Activated gamma-delta T cell treated with Interleukin-2 at 50 U/mL for 16 hours (primary cell): ENCODE measurements around the gene CFAP65.

Experiments
- DNase-seq: peaks from one replicate; pipeline ENCODE4 v3.0.0-alpha.2; 2020

The CFAP65 gene

DNA sequence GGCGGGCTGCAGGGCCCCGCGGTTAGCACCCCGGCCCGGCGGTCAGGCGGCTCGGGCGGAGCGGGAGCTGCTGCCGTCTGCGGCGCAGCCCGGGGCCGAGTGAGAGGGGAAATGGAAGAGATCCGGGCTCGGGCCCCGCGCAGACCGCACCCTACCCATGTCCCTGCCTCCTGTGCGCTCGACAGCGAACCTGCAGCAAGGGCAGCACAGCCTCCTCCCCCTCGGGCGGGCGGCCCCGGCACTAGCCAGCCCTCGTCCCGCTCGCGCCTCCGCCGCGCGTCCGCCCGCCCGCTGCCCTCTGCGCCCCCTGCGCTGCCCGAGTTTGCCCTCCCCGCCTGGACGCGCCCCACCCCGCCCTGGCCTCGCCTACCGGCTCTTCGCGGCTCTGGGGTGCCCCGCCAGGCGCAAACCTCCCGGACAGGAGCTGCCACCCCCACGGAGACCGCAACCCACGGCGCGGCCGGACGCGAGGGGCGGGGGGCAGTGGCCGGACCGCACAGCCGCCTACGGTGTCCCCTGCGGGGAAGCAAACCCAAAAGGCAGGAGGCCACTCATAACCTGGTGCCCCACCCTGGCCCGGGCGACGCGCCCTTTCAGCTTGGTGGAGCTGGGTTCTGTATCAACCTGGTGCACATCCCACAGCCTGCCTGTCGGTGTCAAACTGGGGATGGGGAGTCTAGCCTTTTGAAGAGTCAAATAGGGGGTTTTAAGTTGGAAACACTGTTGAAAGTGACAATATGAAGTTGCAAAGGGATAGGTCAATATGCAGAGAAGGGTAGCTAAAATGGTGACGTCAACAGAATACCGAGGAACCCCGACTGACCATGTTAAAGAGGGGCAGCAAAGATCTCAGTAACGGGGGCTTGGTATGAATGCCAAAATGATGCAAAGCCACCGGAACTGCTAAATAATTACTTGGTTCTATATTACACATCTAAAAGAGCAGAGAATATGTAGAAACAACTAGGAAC is 19.8 kb upstream of the CFAP65 start, which contains the start of gene IHH:
TSS of gene IHH (minus strand) at position 101 of the 971 bp plus-strand sequence. CDS start 454 bp downstream, outside the sequence.
- DNase-seq, result no peak

DNA sequence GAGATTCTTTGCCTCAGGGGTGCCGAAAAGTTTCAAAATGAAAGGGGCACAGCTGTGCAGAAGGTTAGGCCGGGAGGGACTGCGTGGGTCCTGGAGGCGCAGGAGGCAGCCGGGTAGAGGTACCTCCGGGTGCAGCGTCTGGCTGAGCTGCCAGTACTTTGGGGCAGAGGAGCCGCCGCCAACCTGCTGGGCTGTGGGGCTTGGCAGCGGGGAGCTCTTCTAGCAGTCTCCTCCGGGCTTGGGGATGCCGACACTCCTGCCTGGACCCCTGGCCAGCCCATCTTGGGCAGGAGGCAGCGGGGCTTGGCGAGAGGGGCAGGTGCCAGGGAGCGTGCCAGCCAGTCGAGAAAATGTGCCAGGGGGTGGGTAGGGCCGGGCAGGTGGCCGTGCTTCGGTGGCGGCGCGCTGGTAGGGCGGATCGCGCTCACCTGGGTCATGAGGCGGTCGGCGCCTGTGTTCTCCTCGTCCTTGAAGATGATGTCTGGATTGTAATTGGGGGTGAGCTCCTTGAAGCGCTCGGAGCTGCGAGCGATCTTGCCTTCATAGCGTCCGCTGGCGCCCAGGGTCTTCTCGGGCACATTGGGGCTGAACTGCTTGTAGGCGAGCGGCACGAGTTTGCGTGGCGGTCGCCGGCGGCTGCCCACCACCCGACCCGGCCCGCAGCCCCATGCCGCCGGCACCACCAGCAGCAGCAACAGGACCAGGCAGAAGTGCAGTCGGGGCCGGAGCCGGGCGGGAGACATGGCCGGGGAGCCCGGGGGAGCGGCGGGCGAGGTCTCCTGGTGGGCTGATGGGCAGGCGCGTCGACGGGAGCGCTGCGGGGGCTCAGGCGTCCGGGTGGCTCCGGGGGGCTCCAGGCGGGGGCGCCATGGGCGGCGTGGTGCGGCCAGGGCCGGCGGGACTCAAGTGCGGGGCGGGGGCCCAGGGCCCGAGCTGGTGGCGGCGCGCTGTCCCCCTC is 18.7 kb upstream of the CFAP65 start:
- no peak for DNase-seq

DNA sequence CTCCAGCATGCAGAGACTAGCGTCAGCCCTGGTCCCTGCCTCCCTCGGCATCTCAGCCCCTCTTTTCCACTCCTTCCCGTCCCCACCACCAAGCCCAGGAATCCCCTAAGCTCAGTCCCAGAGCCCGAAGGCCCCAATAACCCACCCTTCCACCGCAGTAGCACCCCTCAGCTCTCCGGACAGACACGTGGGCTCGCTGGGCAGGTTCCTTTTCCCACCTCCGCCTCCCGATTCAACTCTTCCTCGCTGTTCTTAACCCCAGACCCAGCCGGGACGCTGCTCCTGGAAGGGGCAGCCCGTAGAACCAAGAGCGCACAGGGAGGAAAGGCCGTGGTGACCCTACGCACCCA is 18.0 kb upstream of the CFAP65 start:
- no peak for DNase-seq

DNA sequence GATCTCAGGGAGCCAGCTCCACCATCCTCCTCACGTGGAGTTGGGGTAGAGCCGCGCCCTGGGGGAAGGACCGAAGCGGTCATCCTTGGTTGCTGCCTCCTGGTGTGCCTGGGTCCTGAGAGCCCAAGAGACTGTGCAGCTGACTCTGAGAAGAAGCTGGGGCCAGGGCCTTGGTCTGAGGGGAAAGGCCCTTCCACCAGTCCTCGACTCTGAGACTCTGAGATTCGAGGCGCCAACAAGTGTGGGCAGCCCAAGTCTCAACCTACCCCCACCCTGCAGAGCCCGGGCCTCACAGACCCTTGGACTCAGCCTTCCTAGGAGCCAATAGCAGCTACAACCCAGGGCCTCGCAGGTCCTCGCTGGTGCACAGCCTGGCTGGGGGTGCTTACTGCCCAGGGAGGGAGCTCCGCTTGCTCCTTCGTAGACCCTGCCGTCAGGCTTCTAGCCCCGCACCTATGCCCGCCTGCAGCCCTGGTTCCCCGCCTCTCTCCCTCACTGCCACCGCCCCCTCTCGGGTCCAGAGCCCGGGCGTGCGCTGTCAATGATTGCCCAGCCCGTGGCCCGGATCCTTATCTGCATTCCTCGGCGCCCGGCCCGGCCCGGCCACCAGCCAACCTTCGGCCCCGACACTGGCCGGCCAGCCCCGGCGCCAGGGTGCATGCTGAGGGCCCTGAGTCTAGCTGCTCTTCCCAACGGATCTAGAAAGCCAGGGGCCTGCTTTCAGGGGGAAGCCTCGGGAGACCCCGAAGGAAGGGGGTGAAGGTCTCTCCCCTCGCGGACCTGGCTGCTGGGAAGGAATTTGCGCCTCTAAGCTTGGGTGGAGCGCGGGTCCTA is 17.4 kb upstream of the CFAP65 start:
- no peak for DNase-seq

DNA sequence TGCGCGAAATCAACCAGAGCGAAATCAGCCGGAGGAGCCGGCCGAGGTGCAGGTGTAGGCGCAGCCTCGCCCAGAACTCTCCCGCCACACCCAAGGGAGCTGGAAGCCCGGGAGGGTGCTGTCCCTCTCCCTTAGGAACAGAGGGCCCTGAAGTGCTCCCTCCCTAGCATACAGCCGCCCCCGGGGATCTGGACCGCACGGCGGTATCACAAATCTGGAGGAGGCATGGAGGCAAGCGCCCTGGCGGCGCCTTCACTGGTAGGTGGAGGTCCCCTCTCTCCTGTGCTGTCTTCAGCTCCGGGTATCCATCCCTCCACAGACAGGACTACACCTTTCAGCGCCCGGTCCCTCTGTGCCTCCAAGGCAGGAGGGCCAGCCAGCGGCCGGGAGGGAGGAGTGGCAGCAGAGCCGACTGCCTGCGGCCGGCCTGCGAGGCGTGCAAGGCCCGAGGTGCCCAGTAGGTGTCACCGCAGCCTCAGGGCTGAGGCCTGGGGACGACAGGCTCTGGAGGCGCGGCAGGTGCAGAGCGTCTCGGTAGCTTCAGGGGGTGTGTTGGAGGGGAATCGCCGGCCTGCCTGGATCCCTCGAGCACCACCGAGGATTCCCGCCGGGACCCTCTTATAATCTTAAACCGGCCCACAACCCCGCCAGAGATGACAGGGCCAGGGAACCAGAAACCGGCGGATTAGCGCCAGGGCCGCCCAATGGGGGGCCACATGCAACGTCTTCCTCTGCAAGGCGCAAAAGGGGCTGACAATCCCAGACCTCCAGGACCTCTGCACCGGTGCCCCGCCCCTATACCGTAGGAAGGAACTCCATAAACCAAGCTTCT is 16.6 kb upstream of the CFAP65 start:
- peak; percentile 70 for DNase-seq

DNA sequence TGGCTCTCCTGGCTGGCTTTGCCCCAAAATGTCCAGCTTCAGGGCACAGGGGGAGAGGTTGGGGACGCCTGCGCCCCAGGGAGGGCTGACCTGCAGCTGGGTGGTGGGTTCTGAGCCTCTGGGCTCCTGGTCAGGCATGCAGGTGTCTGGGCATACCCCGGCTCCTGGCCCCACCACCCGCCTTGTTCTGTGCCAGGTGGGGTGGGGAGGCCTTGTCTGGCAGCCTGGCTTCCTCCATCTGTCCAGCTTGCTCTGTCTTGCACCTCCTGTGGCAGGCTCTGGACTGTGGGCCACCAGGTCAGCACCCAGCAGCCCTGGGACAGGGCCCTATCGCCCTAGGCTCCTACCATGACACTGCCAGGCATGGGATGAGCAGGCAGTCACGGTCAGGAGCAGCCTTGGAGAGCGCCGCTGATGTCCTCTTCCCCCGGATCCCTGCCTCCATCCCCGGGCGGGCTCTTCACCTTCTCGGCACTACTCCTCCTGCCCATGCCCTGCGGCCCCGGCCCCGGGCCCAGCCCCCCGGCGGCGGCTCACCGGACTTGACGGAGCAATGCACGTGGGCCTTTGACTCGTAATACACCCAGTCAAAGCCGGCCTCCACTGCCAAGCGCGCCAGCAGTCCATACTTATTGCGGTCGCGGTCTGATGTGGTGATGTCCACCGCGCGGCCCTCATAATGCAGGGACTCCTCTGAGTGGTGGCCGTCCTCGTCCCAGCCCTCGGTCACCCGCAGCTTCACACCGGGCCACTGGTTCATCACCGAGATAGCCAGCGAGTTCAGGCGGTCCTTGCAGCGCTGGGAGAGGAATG is 15.8 kb upstream of the CFAP65 start:
- DNase-seq, result no peak

DNA sequence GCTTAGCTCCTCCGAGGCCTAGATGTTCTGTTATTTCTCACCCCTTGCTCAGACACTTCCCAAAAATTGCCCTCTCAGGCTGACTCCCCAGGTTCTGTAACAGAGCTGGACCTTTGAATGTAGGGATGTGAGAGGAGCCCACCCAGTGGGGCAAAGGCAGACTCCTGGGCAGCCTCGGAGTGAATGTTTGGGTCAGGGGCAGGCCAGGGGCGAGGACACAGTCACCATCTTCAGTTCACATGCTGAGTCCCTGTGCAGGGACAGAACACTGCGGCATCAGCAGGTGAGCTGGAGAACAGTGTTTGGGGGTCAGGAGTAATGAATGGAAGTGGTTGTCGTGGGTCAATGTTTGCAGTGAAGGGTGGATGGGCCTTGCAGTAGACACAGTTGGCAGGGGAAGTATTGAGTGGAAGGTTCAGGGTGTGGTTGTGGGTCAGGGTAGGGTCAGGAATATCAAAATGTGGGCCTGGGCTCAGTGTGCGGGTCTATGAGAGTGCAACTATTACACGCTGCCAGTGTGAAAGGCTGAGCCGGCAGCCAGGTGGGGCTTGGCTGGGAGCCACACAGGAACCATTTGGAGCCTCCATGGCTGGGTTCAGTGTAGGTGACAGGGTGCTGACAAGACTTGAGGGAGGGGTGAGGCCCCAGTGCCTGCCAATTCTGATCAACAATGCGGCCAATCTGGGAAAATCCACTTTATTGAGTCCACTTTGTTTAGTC is 15.0 kb upstream of the CFAP65 start:
- DNase-seq, result no peak

DNA sequence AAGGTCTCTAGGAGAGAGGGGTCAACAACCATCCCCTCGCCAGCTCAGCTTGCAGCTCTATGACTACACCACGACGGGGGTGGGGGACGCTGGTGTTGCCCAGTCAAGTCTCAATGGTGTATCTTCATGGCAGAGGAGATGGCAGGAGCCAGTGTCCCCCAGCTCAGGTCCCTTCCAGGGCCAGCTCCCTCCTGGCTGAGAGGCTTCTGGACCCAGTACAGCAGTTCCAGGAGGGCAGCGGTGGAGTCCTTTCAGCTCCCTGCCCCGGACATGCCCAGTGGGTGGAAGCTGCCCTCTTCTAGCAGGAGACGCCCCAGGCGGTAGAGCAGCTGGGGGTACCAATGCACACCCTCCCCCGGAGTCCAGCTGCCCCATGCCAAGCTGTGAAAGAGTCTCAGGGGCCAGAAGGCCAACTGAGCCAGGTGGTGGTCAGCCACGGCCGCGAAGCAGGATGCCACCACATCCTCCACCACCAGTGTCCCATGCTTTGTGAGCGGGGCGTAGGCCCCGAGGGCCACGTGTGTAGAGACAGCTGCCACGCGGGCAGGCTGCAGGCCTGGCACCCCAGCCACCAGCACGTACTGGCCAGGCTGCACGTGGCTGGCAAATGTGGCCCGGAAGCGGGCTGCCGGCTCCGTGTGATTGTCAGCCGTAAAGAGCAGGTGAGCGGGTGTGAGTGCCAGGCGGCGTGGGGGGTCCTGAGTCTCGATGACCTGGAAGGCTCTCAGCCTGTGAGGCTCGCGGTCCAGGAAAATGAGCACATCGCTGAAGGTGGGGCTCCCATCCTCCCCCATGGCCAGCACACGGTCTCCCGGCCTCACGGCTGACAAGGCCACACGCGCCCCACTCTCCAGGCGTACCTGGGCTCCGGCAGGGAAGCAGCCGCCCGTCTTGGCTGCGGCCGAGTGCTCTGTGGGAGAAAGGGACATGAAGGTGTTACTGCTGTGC is 13.9 kb upstream of the CFAP65 start:
- DNase-seq, result no peak

DNA sequence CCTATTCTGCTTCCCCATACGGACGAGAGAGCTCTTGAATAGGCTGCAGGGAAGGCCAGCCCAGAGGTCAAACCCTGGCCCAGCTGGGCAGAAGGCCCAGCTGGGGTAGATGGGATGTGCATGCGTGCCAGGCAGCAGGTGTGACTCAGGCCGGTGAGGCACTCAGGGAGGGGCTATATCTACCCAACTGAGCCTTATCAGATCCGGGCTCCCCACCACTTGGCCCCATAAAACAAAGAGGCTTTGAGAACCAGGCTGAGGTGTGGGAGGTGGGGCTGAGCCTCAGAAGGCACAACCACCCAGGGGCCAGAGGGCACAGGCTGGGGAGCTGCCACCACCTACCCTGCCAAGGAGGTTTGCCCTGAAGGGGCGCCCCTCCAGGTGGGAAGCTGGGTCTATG is 8.0 kb upstream of the CFAP65 start:
- no peak for DNase-seq

DNA sequence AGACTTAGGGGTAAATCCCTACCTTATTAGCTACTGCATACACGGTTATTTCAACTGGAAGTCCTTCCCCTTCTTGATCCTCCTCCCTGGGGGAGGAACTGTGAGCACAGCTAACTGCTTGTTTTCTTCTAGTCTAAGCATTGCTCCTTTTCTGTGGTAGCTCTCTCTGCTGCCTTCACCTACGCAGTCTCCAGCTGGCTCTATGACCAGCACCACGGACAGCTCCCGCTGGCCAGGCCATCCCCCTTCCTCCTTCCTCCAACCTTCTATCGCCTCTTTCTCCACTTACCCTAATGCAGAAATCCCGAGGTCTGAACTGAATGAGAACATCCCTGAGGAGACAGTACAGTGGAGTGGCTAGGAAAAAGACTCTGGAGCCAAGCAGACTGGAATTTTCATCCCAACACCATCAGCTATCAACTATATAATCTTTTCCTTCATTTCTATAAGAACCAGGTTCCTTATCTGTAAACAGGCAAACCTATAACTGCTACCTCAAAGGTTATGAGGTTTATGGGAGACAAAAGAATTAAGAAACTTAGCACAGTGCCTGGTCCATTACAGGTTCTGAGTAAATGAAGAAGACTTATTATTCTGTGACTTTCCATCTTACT is 4.7 kb upstream of the CFAP65 start:
- no peak for DNase-seq

DNA sequence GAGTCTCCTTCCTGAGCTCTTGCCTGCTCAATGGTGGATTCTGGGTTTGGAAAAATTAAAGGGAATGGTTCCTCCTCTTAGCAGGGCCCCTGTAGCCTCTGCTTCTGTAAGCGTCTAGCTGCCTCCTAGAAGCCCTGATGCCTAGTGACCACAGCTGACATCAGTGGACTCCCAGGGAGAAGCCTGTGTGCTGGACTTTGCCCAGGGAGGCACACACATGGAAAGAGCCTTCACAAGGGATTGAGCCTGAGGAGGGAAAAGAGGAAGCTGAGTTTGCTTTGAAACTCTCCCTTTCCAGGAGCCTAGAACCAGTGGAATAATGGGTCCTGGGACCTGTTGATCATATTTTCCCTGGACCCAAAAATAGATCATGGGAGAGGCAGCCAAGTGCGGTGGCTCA is 1.4 kb upstream of the CFAP65 start:
- no peak for DNase-seq

DNA sequence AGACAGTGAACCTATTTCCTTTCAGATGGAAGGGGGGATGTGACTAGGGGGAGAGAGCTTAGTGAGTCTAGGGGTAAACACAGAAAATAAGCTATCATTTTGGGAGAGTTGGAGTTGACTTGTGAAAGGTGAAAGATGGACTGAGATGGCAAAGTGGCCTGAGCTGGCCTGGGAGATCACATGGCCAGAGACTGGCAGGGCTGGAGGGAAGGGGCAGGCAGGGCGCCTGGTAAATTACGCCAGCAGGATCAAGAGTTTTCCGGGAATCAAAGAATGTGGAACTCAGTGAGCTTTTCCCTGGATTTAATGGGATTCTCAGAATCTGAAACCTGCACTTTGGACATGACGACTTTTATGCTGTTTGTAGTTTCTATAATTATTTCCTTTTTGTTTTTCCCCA is 841 bp upstream of the CFAP65 start:
- no peak for DNase-seq

DNA sequence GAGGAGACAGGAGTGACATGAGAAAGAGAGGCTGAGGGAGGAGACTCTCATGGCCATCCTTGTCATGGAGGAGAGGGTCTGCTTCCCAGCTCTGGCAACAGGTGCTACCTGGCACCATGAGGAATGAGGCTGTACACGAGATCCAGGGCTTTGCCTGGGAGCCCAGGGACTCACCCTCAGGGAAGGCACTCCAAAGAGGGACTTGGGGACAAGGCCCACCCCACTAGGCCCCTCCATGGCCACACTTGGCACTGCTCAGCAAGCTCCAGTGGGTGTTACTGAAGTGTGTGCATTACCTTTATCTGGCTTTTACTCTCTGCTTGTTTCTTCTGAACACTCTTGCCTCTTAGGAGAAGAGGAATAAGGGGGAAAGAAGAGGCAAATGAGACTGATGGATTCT is 2.7 kb downstream of the CFAP65 start:
- no peak for DNase-seq

DNA sequence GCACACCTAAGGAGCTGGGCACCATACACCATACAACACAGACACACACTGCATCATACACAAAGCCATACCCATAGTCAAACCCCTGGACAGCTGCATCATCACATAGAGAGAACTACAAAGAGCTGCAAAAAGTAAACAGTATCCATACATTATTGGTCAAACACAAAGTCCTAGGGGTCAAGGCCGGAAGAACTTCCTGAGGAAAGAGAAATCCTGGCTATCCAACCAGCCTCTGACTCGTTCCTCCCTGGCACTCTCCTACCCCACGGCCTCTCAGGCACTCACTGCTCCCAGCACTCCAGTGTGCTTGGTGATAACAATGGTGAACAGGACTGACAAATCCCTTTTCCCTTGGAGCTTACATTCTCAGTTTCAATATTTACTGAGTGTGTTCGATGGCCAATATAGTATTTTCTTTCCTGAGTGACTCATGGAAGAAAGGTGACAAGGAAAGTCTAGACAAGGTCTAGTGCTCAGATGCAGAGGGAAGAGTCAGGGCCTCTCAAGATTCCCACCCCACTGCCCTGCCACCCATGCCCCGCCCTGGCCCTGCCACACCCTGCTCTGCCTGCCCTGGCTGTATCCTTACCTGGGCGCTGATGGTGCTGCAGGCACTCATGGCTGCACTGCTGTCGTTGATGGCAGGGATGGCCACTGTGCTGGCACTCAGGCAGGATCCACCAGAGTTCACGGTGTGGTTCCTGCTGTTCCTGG is 3.4 kb downstream of the CFAP65 start:
- no peak for DNase-seq

DNA sequence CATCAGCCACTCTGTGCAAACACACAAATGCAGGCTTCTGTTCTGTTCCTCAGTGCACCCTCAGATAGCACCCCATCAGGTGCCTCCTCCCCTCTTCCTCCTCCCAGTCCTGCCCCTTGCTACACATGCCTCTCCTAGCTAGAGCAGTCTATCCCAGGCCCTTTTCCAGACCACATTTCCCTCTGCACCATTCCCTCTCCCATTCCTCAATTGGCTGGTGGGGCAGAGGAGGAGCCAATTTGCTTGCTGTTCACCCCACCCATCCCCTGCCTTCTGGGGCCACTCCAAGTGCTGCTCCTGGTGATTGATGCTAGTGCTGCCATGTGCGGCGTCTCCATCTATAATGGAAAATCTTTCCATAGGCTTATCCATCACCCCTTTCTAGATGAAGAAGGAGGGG is 5.4 kb downstream of the CFAP65 start:
- no peak for DNase-seq

DNA sequence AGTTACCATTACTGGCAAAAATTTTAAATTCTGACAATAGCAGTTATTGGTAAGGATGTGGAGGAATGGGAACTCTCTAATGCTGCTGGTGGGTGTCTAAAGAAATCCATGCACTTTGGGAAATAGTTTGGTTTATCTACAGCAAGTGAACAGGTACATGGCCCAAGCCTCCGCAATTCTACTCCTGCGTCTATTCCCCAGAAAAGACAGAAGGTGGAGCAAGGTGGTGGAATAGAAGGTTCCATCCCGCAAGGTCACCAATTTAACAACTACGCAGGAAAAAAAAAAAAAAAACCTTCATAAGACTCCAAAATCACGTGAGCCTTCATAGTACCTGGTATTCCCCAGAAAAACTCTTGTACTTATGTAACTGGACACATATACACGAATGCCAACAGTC is 6.5 kb downstream of the CFAP65 start:
- no peak for DNase-seq

DNA sequence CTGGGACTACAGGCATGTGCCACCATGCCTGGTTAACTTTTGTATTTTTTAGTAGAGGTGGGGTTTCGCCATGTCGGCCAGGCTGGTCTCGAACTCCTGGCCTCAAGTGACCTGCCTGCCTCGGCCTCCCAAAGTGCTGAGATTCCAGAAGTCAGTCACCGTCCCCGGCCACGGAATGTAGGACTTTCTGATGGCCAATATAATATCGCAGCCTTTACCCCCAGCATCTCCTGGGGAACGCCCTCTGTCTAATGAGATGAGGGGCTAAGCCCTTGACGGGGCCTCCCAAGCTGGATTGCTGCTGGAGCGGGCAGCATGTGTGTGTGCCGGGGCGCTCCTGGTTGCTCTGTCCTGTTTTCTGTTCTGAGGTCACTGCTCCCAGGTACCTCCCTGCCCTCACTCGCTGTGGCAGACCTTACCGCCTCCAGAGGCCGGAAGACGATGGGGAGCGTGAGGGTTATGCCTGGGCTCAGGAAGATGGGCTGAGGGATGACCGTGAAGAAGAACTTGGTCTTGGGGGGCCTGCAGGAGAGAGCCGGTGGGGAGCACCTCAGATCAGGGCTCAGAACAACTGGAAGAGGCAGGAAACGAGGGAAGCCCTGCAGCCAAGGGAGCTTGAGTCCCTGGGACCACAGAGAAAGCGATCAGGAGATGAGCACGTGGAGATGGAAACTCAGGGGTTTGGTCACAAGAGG is 9.1 kb downstream of the CFAP65 start:
- no peak for DNase-seq
